Measurements from ENCODE around the gene FUOM. TPM values are rescaled to one million over a fixed set of nuclear protein-coding genes. Genes with fewer than 3 reads are reported as not detected.

The FUOM gene
- total and polyA plus RNA-seq, 7 experiments from 2014 or later: 11.2 to 24.6 (median 20.5) TPM

DNA sequence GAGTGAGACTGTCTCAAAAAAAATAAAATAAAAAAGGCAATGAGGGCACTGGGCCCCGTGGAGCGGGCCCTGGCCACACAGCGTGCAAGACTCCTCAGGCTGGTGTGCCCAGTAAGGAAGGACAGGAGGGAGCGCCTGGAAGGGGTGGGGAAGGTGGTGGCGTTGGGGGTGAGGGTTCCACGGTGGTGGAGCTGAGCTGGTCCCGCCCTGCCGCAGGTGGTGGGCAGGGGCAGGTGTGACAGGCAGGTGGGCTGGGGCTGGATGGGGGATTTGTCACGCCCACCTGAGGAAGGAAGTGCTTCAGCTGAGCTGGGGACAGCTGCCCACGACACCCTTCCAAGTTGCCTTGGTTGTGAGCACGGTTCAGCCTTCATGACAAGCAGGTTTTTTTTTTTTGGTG, 11.4 kb downstream of the FUOM start:
- no peaks in the 10 kb centered on the region for H3K36me3 Mint-ChIP-seq
- CTCF ChIA-PET: no interaction called here
- H3K4me3 Mint-ChIP-seq: no peak overlapping the region
- peaks cover 14 to 41% (median 25%) of the 10 kb centered on the region in 5 donors for H3K27me3 Mint-ChIP-seq
- POLR2A ChIA-PET: interaction anchor here (1.4 kb wide), 1 partner anchor 10 kb away, joined by 3 read pairs; no protein-coding TSS in a partner anchor
- no peak for DNase-seq
- H3K36me3 ChIP-seq (ENCODE audit: control insufficient read depth in 2 of 3, insufficient read depth in 3 of 3, low read length in 3 of 3): no peaks in the 10 kb centered on the region
- intact Hi-C loops (cut with micrococcal nuclease): no loop called here
- H3K4me1 Mint-ChIP-seq: peaks cover 0 to 3% (median 0%) of the 10 kb centered on the region in 7 donors
- H3K27me3 ChIP-seq (ENCODE audit: control insufficient read depth in 2 of 2, insufficient read depth in 2 of 2, low read length in 2 of 2): peaks cover 0 to 17% of the 10 kb centered on the region in 2 donors
- ATAC-seq: no peak
- H3K9me3 Mint-ChIP-seq: no peaks in the 10 kb centered on the region
- no peak overlapping the region for H3K4me3 ChIP-seq (ENCODE audit: low read length)
- H3K27ac ChIP-seq (ENCODE audit: low read depth, low read length): no peak overlapping the region
- H3K9me3 ChIP-seq (ENCODE audit: control insufficient read depth in 2 of 3, low read length in 3 of 3): no peaks in the 10 kb centered on the region
- no peaks in the 10 kb centered on the region for H3K4me1 ChIP-seq (ENCODE audit: control insufficient read depth in 2 of 2, insufficient read depth in 2 of 2, low read length in 2 of 2)
- H3K27ac Mint-ChIP-seq: peak overlapping the region in 1 of 9 donors; percentile 51

- no peak overlapping the region for H3K4me3 ChIP-seq (ENCODE audit: low read length)
- peaks cover 0 to 17% of the 10 kb centered on the region in 2 donors for H3K27me3 ChIP-seq (ENCODE audit: control insufficient read depth in 2 of 2, insufficient read depth in 2 of 2, low read length in 2 of 2)
- intact Hi-C loops (cut with micrococcal nuclease): no loop called here
- H3K36me3 Mint-ChIP-seq: no peaks in the 10 kb centered on the region
- no peaks in the 10 kb centered on the region for H3K9me3 ChIP-seq (ENCODE audit: control insufficient read depth in 2 of 3, low read length in 3 of 3)
- CTCF ChIA-PET: interaction anchor here (1.1 kb wide), 1 partner anchor 17 kb away, joined by 3 read pairs; no protein-coding TSS in a partner anchor
- H3K27ac Mint-ChIP-seq: peak overlapping the region in 2 of 9 donors; percentile 25 to 51
- no peak overlapping the region for H3K4me3 Mint-ChIP-seq
- no peak overlapping the region for H3K27ac ChIP-seq (ENCODE audit: low read depth, low read length)
- POLR2A ChIA-PET: interaction anchor here (0.8 to 1.4 kb wide), 2 partner anchors 9 to 18 kb away, joined by 3 read pairs; no protein-coding TSS in a partner anchor
- ATAC-seq: no peak
- no peaks in the 10 kb centered on the region for H3K9me3 Mint-ChIP-seq
- H3K4me1 ChIP-seq (ENCODE audit: control insufficient read depth in 2 of 2, insufficient read depth in 2 of 2, low read length in 2 of 2): no peaks in the 10 kb centered on the region
- H3K4me1 Mint-ChIP-seq: peaks cover 0 to 3% (median 0%) of the 10 kb centered on the region in 7 donors
- no peak for DNase-seq
- H3K36me3 ChIP-seq (ENCODE audit: control insufficient read depth in 2 of 3, insufficient read depth in 3 of 3, low read length in 3 of 3): no peaks in the 10 kb centered on the region
- peaks cover 14 to 39% (median 26%) of the 10 kb centered on the region in 5 donors for H3K27me3 Mint-ChIP-seq
These were observed 13.6 kb downstream of the FUOM start for GRCh38 chr10:133344236-133344635.

- Mint-ChIP-seq H3K4me1 (peaks cover 0 to 3% (median 0%) of the 10 kb centered on the region in 7 donors), H3K27ac (no peak overlapping the region), H3K36me3 (no peaks in the 10 kb centered on the region), H3K9me3 (no peaks in the 10 kb centered on the region), H3K4me3 (no peak overlapping the region), H3K27me3 (peaks cover 14 to 35% (median 26%) of the 10 kb centered on the region in 5 donors)
- DNase-seq: no peak
- Histone ChIP-seq H3K36me3 (ENCODE audit: control insufficient read depth in 2 of 3, insufficient read depth in 3 of 3, low read length in 3 of 3) (no peaks in the 10 kb centered on the region), H3K9me3 (ENCODE audit: control insufficient read depth in 2 of 3, low read length in 3 of 3) (no peaks in the 10 kb centered on the region), H3K4me1 (ENCODE audit: control insufficient read depth in 2 of 2, insufficient read depth in 2 of 2, low read length in 2 of 2) (no peaks in the 10 kb centered on the region), H3K4me3 (ENCODE audit: low read length) (no peak overlapping the region), H3K27me3 (ENCODE audit: control insufficient read depth in 2 of 2, insufficient read depth in 2 of 2, low read length in 2 of 2) (peaks cover 0 to 17% of the 10 kb centered on the region in 2 donors), H3K27ac (ENCODE audit: low read depth, low read length) (no peak overlapping the region)
- intact Hi-C loops (cut with micrococcal nuclease): no loop called here
- POLR2A ChIA-PET: interaction anchor here (1.4 kb wide), 1 partner anchor 8 kb away, joined by 3 read pairs; no protein-coding TSS in a partner anchor
- CTCF ChIA-PET: interaction anchor here (1.1 kb wide), 1 partner anchor 17 kb away, joined by 3 read pairs; no protein-coding TSS in a partner anchor
- ATAC-seq: no peak
These were observed 14.3 kb downstream of the FUOM start for GRCh38 chr10:133343558-133343957.

DNA sequence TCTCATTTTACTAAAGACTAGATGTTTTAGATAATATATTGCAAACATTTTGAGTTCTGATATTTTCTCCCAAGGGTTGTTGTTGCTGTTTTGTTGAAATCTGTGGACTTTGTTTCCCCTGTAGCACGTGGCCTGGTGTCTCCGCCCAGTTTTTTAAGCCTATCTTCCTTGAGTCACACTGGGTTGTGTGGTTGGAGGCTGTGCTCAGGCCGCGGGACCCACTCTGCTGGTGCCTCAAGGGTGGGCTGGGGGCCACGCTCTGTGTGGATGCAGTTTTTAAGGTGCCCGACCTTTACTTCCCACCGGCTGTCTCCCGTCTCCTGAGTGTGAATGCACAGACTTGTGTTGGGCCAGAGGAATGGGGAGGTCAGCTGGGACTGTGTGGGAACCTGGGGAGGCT, 14.9 kb downstream of the FUOM start:
- peaks cover 0 to 3% (median 0%) of the 10 kb centered on the region in 7 donors for H3K4me1 Mint-ChIP-seq
- H3K9me3 Mint-ChIP-seq: no peaks in the 10 kb centered on the region
- Histone ChIP-seq H3K9me3 (ENCODE audit: control insufficient read depth in 2 of 3, low read length in 3 of 3) (no peaks in the 10 kb centered on the region), H3K27me3 (ENCODE audit: control insufficient read depth in 2 of 2, insufficient read depth in 2 of 2, low read length in 2 of 2) (peaks cover 0 to 17% of the 10 kb centered on the region in 2 donors), H3K4me1 (ENCODE audit: control insufficient read depth in 2 of 2, insufficient read depth in 2 of 2, low read length in 2 of 2) (peaks cover 0 to 5% of the 10 kb centered on the region in 2 donors), H3K27ac (ENCODE audit: low read depth, low read length) (no peak overlapping the region), H3K4me3 (ENCODE audit: low read length) (no peak overlapping the region), H3K36me3 (ENCODE audit: control insufficient read depth in 2 of 3, insufficient read depth in 3 of 3, low read length in 3 of 3) (no peaks in the 10 kb centered on the region)
- DNase-seq: no peak
- ChIA-PET POLR2A (no interaction called here), CTCF (interaction anchor here (1.1 kb wide), 1 partner anchor 16 kb away, joined by 3 read pairs; no protein-coding TSS in a partner anchor)
- H3K4me3 Mint-ChIP-seq: no peak overlapping the region
- H3K27me3 Mint-ChIP-seq: peaks cover 14 to 35% (median 26%) of the 10 kb centered on the region in 5 donors
- H3K36me3 Mint-ChIP-seq: no peaks in the 10 kb centered on the region
- no peak overlapping the region for H3K27ac Mint-ChIP-seq
- no peak for ATAC-seq
- intact Hi-C loops (cut with micrococcal nuclease): no loop called here

DNA sequence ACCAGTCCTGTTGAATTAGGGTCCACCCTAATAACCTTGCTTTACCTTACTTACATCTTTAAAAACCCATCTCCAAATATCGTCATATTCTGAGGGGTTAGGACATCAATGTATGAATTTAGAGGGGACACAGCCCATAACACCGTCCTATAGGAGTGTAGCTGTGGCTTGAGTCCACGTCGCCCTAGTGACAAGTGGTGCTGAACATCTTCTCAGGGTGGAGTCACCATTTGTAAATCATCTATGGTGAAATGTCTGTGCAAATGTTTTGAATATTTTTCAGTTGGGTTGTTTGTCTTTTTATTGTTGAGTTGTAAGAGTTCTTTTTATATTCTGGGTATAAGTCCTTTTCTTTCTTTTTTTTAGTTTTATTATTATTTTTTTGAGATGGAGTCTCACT, 15.8 kb downstream of the FUOM start:
- no peak overlapping the region for H3K27ac Mint-ChIP-seq
- ATAC-seq (no peak), DNase-seq (no peak)
- peaks cover 0 to 3% (median 0%) of the 10 kb centered on the region in 7 donors for H3K4me1 Mint-ChIP-seq
- CTCF ChIA-PET: interaction anchor here (1.2 kb wide), 1 partner anchor 12 kb away, joined by 3 read pairs; no protein-coding TSS in a partner anchor
- intact Hi-C loops (cut with micrococcal nuclease): no loop called here
- no peak overlapping the region for H3K4me3 Mint-ChIP-seq
- Histone ChIP-seq H3K4me1 (ENCODE audit: control insufficient read depth in 2 of 2, insufficient read depth in 2 of 2, low read length in 2 of 2) (peaks cover 9 to 15% of the 10 kb centered on the region in 2 donors), H3K27me3 (ENCODE audit: control insufficient read depth in 2 of 2, insufficient read depth in 2 of 2, low read length in 2 of 2) (peaks cover 0 to 17% of the 10 kb centered on the region in 2 donors), H3K9me3 (ENCODE audit: control insufficient read depth in 2 of 3, low read length in 3 of 3) (no peaks in the 10 kb centered on the region), H3K4me3 (ENCODE audit: low read length) (no peak overlapping the region), H3K36me3 (ENCODE audit: control insufficient read depth in 2 of 3, insufficient read depth in 3 of 3, low read length in 3 of 3) (no peaks in the 10 kb centered on the region), H3K27ac (ENCODE audit: low read depth, low read length) (no peak overlapping the region)
- POLR2A ChIA-PET: no interaction called here
- no peaks in the 10 kb centered on the region for H3K36me3 Mint-ChIP-seq
- no peaks in the 10 kb centered on the region for H3K9me3 Mint-ChIP-seq
- H3K27me3 Mint-ChIP-seq: peaks cover 14 to 35% (median 26%) of the 10 kb centered on the region in 5 donors

DNA sequence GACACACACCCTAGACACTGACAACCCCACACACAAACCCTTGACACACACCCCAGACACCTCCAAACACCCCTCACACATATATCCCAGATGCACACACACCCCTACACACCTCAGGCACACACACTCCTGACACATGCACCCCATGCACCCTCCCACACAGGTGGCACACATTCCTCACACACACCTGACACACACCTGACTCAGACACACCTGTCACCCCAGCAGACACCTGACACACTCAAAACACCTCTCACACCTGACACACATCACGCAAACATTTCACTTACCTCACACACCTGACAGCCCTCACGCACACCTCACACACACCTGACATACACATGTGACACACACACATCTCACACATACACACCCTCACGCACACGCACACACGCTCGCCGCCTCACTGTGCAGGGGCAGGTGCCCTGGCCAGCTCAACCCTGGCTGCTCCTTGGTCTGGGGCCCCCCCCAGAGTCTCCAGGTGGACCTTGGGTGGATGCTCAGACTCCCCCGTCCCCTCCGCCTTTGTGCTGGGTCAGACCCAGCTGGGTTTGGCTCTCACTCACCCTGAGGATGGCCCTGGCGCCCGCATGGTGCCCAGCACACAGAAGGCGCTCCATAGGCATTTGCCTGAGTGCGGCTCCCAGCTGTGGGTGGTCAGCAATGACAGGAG, 18.0 kb downstream of the FUOM start:
- H3K27ac ChIP-seq (ENCODE audit: low read depth, low read length): no peak overlapping the region
- no peak for DNase-seq
- H3K36me3 ChIP-seq (ENCODE audit: control insufficient read depth in 2 of 3, insufficient read depth in 3 of 3, low read length in 3 of 3): no peaks in the 10 kb centered on the region
- no peak overlapping the region for H3K27ac Mint-ChIP-seq
- H3K4me1 Mint-ChIP-seq: peaks cover 0 to 6% (median 0%) of the 10 kb centered on the region in 7 donors
- intact Hi-C loops (cut with micrococcal nuclease): no loop called here
- CTCF ChIA-PET: no interaction called here
- no peak overlapping the region for H3K4me3 ChIP-seq (ENCODE audit: low read length)
- H3K9me3 Mint-ChIP-seq: no peaks in the 10 kb centered on the region
- POLR2A ChIA-PET: no interaction called here
- H3K36me3 Mint-ChIP-seq: no peaks in the 10 kb centered on the region
- H3K4me1 ChIP-seq (ENCODE audit: control insufficient read depth in 2 of 2, insufficient read depth in 2 of 2, low read length in 2 of 2): peaks cover 10 to 20% of the 10 kb centered on the region in 2 donors
- no peak overlapping the region for H3K4me3 Mint-ChIP-seq
- H3K27me3 ChIP-seq (ENCODE audit: control insufficient read depth in 2 of 2, insufficient read depth in 2 of 2, low read length in 2 of 2): peaks cover 0 to 7% of the 10 kb centered on the region in 2 donors
- H3K27me3 Mint-ChIP-seq: peaks cover 6 to 25% (median 22%) of the 10 kb centered on the region in 5 donors
- no peak for ATAC-seq
- H3K9me3 ChIP-seq (ENCODE audit: control insufficient read depth in 2 of 3, low read length in 3 of 3): no peaks in the 10 kb centered on the region

Measured in naive thymus-derived CD4-positive, alpha-beta T cell (primary cell).